ENCODE results near the gene IFITM10.

IFITM10 gene

DNA sequence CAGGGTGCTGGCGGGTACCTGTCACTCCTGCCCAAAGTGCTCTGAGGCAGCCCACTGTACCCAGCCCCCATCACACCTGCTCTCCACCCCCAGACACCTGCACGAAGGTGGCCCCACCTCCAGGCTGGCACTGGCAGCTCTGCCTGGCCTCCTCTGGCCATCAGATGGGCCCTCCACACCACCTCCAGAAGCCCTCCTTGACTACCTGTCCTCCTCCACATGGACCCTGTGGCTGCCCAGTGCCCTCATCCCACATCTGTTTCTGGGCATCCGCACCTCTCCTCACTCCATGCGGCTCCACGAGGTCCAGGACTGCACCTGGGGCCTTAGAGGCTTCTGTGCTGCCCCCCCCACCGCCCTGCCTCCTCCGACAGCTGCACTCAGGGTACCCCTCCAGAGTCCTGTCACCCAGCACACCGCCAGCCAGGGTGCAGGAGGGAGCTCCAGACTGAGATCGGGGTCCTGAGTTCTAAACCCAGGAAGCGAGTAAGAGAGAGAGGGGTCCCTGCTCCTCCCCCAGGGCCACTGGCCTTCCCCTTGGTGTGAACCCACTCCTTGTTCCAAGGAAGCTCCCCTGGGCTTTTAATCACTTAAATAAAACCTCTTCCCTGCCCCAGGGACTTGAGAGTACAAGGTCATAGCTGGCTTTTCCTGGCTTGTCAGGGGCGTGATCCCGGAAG, 11.6 kb upstream of the IFITM10 start:
- ATAC-seq = no peak
- TF ChIP-seq ISL1 (CRISPR knock-in tag; IDR thresholded peaks at IDR 0.05) (no peak), ZC3H10 (CRISPR knock-in tag; IDR thresholded peaks at IDR 0.05) (no peak), ZNF70 (CRISPR knock-in tag; IDR thresholded peaks at IDR 0.05) (no peak), TCF4 (CRISPR knock-in tag; IDR thresholded peaks at IDR 0.05; ENCODE audit: borderline replicate concordance) (no peak), ARNTL (CRISPR knock-in tag; IDR thresholded peaks at IDR 0.05; ENCODE audit: borderline replicate concordance, low read depth) (no peak), TOX (CRISPR knock-in tag; IDR thresholded peaks at IDR 0.05; ENCODE audit: borderline replicate concordance) (no peak), CSDC2 (CRISPR knock-in tag; IDR thresholded peaks at IDR 0.05) (no peak), ESRRG (CRISPR knock-in tag; IDR thresholded peaks at IDR 0.05) (no peak), SNAI2 (CRISPR knock-in tag; IDR thresholded peaks at IDR 0.05) (no peak), OSR1 (CRISPR knock-in tag; IDR thresholded peaks at IDR 0.05) (no peak), PPARA (CRISPR knock-in tag; IDR thresholded peaks at IDR 0.05; ENCODE audit: borderline replicate concordance) (no peak), GLIS3 (CRISPR knock-in tag; IDR thresholded peaks at IDR 0.05) (no peak), ZFP3 (CRISPR knock-in tag; IDR thresholded peaks at IDR 0.05) (no peak)
- TF ChIP-seq, protein P1, sequence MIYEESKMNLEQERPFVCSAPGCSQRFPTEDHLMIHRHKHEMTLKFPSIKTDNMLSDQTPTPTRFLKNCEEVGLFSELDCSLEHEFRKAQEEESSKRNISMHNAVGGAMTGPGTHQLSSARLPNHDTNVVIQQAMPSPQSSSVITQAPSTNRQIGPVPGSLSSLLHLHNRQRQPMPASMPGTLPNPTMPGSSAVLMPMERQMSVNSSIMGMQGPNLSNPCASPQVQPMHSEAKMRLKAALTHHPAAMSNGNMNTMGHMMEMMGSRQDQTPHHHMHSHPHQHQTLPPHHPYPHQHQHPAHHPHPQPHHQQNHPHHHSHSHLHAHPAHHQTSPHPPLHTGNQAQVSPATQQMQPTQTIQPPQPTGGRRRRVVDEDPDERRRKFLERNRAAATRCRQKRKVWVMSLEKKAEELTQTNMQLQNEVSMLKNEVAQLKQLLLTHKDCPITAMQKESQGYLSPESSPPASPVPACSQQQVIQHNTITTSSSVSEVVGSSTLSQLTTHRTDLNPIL (CRISPR knock-in tag; IDR thresholded peaks at IDR 0.05; ENCODE audit: low read depth) = no peak
- TF ChIP-seq, protein P2, sequence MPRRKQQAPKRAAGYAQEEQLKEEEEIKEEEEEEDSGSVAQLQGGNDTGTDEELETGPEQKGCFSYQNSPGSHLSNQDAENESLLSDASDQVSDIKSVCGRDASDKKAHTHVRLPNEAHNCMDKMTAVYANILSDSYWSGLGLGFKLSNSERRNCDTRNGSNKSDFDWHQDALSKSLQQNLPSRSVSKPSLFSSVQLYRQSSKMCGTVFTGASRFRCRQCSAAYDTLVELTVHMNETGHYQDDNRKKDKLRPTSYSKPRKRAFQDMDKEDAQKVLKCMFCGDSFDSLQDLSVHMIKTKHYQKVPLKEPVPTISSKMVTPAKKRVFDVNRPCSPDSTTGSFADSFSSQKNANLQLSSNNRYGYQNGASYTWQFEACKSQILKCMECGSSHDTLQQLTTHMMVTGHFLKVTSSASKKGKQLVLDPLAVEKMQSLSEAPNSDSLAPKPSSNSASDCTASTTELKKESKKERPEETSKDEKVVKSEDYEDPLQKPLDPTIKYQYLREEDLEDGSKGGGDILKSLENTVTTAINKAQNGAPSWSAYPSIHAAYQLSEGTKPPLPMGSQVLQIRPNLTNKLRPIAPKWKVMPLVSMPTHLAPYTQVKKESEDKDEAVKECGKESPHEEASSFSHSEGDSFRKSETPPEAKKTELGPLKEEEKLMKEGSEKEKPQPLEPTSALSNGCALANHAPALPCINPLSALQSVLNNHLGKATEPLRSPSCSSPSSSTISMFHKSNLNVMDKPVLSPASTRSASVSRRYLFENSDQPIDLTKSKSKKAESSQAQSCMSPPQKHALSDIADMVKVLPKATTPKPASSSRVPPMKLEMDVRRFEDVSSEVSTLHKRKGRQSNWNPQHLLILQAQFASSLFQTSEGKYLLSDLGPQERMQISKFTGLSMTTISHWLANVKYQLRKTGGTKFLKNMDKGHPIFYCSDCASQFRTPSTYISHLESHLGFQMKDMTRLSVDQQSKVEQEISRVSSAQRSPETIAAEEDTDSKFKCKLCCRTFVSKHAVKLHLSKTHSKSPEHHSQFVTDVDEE (CRISPR knock-in tag; IDR thresholded peaks at IDR 0.05) = no peak
- TF ChIP-seq, protein P3, sequence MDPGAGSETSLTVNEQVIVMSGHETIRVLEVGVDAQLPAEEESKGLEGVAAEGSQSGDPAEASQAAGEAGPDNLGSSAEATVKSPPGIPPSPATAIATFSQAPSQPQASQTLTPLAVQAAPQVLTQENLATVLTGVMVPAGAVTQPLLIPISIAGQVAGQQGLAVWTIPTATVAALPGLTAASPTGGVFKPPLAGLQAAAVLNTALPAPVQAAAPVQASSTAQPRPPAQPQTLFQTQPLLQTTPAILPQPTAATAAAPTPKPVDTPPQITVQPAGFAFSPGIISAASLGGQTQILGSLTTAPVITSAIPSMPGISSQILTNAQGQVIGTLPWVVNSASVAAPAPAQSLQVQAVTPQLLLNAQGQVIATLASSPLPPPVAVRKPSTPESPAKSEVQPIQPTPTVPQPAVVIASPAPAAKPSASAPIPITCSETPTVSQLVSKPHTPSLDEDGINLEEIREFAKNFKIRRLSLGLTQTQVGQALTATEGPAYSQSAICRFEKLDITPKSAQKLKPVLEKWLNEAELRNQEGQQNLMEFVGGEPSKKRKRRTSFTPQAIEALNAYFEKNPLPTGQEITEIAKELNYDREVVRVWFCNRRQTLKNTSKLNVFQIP (CRISPR knock-in tag; IDR thresholded peaks at IDR 0.05; ENCODE audit: borderline replicate concordance, low read depth) = no peak
- TF ChIP-seq, protein P4, sequence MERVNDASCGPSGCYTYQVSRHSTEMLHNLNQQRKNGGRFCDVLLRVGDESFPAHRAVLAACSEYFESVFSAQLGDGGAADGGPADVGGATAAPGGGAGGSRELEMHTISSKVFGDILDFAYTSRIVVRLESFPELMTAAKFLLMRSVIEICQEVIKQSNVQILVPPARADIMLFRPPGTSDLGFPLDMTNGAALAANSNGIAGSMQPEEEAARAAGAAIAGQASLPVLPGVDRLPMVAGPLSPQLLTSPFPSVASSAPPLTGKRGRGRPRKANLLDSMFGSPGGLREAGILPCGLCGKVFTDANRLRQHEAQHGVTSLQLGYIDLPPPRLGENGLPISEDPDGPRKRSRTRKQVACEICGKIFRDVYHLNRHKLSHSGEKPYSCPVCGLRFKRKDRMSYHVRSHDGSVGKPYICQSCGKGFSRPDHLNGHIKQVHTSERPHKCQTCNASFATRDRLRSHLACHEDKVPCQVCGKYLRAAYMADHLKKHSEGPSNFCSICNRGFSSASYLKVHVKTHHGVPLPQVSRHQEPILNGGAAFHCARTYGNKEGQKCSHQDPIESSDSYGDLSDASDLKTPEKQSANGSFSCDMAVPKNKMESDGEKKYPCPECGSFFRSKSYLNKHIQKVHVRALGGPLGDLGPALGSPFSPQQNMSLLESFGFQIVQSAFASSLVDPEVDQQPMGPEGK (CRISPR knock-in tag; IDR thresholded peaks at IDR 0.05; ENCODE audit: borderline replicate concordance) = no peak
- TF ChIP-seq, protein P5, sequence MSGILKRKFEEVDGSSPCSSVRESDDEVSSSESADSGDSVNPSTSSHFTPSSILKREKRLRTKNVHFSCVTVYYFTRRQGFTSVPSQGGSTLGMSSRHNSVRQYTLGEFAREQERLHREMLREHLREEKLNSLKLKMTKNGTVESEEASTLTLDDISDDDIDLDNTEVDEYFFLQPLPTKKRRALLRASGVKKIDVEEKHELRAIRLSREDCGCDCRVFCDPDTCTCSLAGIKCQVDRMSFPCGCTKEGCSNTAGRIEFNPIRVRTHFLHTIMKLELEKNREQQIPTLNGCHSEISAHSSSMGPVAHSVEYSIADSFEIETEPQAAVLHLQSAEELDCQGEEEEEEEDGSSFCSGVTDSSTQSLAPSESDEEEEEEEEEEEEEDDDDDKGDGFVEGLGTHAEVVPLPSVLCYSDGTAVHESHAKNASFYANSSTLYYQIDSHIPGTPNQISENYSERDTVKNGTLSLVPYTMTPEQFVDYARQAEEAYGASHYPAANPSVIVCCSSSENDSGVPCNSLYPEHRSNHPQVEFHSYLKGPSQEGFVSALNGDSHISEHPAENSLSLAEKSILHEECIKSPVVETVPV (CRISPR knock-in tag; IDR thresholded peaks at IDR 0.05) = no peak

DNA sequence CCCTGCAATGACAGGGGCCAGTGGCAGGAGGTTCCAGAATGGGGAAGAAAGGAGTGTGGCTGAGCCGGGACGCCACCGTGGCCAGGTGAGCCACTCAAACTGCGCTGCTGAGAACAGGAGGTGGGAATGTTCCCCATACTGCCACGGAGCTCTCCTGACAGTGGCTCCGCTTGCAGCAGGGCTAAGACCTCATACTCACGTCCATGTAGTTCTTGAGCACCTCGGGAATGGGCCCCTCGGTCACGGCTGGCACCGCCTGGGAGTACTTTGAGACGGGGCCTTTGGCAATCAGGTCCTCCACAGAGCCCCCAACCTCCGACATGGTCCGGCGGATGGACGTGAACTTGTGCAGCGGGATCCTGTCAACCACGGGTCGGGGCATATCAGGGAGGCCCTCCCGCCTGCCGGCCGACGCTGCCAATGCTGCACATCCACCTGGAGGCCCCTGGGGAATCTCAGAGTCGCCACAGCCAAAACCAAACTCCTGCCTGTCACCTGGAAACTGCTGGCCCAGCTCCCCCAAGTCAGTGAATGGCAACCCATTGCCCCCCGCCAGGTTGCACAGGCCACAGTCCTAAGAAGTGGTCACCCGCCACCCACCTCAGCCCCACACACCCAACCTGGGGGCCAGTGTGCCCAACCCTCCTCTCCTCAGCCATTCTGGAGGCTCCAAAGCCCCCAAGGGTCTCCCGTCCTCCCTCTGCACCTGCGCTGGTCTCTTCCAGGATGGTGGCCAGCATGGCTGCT, 10.9 kb upstream of the IFITM10 start:
- TF ChIP-seq ZNF8 (CRISPR knock-in tag; IDR thresholded peaks at IDR 0.05) = no peak
- TF ChIP-seq SNAI2 (CRISPR knock-in tag; IDR thresholded peaks at IDR 0.05) = no peak
- TF ChIP-seq RARB (CRISPR knock-in tag; IDR thresholded peaks at IDR 0.05) = no peak
- no peak for TF ChIP-seq ESRRG (CRISPR knock-in tag; IDR thresholded peaks at IDR 0.05)
- no peak for TF ChIP-seq OSR1 (CRISPR knock-in tag; IDR thresholded peaks at IDR 0.05)

More for the DNA sequence above, 10.9 kb upstream of the IFITM10 start:
- no peak for ATAC-seq
